Upper lobe of left lung (tissue), 4 donors: ENCODE results near the gene PRX.

Experiments used
- EP300 ChIP-seq, 4 donors: sonication (generic); formaldehyde crosslinking; IDR thresholded peaks; one replicate each; pipeline ENCODE4 v1.5.1; 2017; ENCODE audit warnings: antibody characterized with exemption in 4 of 4, control low read depth in 2 of 4
- POLR2A ChIP-seq, 4 donors: fragments of 450-650 bp; IDR thresholded peaks; one replicate each; pipeline ENCODE4 v1.5.1; 2016 to 2017; ENCODE audit warnings: antibody characterized with exemption in 4 of 4, mild to moderate bottlenecking in 2 of 4
- POLR2AphosphoS5 ChIP-seq, 2 donors: sonication (generic); formaldehyde crosslinking; IDR thresholded peaks; one replicate each; pipeline ENCODE4 v1.5.1; 2017; ENCODE audit warnings: antibody characterized with exemption in 2 of 2
- TF ChIP-seq, protein P1 (sequence below), 6 experiments: fragments of 450-650 bp in 4 of 6; fragments of 200-600 bp in 2 of 6; sonication (generic) in 2 of 6; IDR thresholded peaks; one replicate each; pipeline ENCODE4 v1.5.1; 2016 to 2019; ENCODE audit warnings: antibody characterized with exemption in 6 of 6

DNA sequence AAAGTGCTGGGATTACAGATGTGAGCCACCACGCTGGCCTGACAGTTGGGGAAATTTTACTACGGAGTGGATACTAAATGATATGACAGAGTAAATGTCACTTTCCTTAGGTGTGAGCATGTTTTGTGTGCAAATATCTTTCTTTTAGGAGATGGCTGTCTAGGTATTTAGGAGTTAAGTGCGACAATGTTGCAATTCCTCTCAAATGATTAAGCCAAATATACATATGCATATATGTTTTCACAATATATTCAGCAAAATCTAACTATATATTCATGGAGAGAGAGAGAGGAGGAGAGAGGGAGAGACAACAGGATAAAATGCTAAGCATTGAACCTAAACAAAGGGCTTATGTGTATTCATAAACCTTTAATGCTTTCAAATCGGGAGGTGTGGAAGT lies 36.3 kb upstream of the PRX start:
- TF ChIP-seq, protein P1, sequence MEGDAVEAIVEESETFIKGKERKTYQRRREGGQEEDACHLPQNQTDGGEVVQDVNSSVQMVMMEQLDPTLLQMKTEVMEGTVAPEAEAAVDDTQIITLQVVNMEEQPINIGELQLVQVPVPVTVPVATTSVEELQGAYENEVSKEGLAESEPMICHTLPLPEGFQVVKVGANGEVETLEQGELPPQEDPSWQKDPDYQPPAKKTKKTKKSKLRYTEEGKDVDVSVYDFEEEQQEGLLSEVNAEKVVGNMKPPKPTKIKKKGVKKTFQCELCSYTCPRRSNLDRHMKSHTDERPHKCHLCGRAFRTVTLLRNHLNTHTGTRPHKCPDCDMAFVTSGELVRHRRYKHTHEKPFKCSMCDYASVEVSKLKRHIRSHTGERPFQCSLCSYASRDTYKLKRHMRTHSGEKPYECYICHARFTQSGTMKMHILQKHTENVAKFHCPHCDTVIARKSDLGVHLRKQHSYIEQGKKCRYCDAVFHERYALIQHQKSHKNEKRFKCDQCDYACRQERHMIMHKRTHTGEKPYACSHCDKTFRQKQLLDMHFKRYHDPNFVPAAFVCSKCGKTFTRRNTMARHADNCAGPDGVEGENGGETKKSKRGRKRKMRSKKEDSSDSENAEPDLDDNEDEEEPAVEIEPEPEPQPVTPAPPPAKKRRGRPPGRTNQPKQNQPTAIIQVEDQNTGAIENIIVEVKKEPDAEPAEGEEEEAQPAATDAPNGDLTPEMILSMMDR (IDR thresholded peaks at IDR 0.05): no peak
- TF ChIP-seq POLR2A (IDR thresholded peaks at IDR 0.05) (no peak), POLR2AphosphoS5 (IDR thresholded peaks at IDR 0.05) (no peak), EP300 (IDR thresholded peaks at IDR 0.05) (no peak)
